ENCODE data around the gene EFCC1. TPM values are rescaled to one million over a fixed set of nuclear protein-coding genes. Genes with fewer than 3 reads are reported as not detected.

Gene EFCC1
- total RNA-seq, 4 donors from 2014 or later, result 0.19 to 2.9 (median 0.48) TPM

- no peak for DNase-seq
- Histone ChIP-seq H3K4me3 (no peak overlapping the region), H3K36me3 (no peaks in the 10 kb centered on the region), H3K9me3 (no peaks in the 10 kb centered on the region), H3K27ac (no peak overlapping the region), H3K4me1 (peaks cover 10 to 42% (median 16%) of the 10 kb centered on the region in 3 donors), H3K27me3 (no peaks in the 10 kb centered on the region)
- intact Hi-C loops (cut with DNase I), result no loop called here
- 60 to 68% methylated on average over 4 to 6 of the region's 9 CpGs for WGBS, 2 donors
- no peak for TF ChIP-seq CTCF (IDR thresholded peaks at IDR 0.05)
- no peak for TF ChIP-seq POLR2A (IDR thresholded peaks at IDR 0.05)
These were observed 55.5 kb downstream of the EFCC1 start for GRCh38 chr3:129056451-129057173.

- H3K27ac ChIP-seq, result no peak overlapping the region
- intact Hi-C loops (cut with DNase I), result no loop called here
- WGBS, 2 donors, result 86 to 89% methylated on average over 4 of the region's 4 CpGs
These were observed 56.1 kb downstream of the EFCC1 start for GRCh38 chr3:129057249-129057648.

GRCh38 chr3:129058441-129059200 lies 57.5 kb downstream of the EFCC1 start:
- 18 to 38% methylated on average over 4 of the region's 4 CpGs for WGBS, 2 donors
- DNase-seq, result no peak
- H3K27ac ChIP-seq, result no peak overlapping the region

More at GRCh38 chr3:129057249-129057648, 56.1 kb downstream of the EFCC1 start:
- DNase-seq, result no peak
- H3K4me3 ChIP-seq, result no peak overlapping the region
- no peaks in the 10 kb centered on the region for H3K27me3 ChIP-seq
- no peaks in the 10 kb centered on the region for H3K9me3 ChIP-seq
- no peaks in the 10 kb centered on the region for H3K36me3 ChIP-seq
- TF ChIP-seq POLR2A (IDR thresholded peaks at IDR 0.05) (no peak), CTCF (IDR thresholded peaks at IDR 0.05) (no peak)
- peaks cover 10 to 35% (median 10%) of the 10 kb centered on the region in 3 donors for H3K4me1 ChIP-seq

GRCh38 chr3:129059311-129059958 lies 58.3 kb downstream of the EFCC1 start:
- peaks cover 0 to 24% (median 9%) of the 10 kb centered on the region in 3 donors for H3K4me1 ChIP-seq
- H3K27me3 ChIP-seq, result no peaks in the 10 kb centered on the region
- no peaks in the 10 kb centered on the region for H3K36me3 ChIP-seq
- H3K9me3 ChIP-seq, result no peaks in the 10 kb centered on the region
- 83 to 84% methylated on average over 8 to 9 of the region's 11 CpGs for WGBS, 2 donors
- H3K27ac ChIP-seq, result peak overlapping the region in 2 of 4 donors; percentile 21 to 39
- DNase-seq, result no peak
- no peak overlapping the region for H3K4me3 ChIP-seq
- TF ChIP-seq POLR2A (IDR thresholded peaks at IDR 0.05) (no peak), CTCF (IDR thresholded peaks at IDR 0.05) (no peak)
- intact Hi-C loops (cut with DNase I), result no loop called here

More at GRCh38 chr3:129058441-129059200, 57.5 kb downstream of the EFCC1 start:
- Histone ChIP-seq H3K27me3 (no peaks in the 10 kb centered on the region), H3K9me3 (no peaks in the 10 kb centered on the region), H3K36me3 (no peaks in the 10 kb centered on the region), H3K4me3 (no peak overlapping the region), H3K4me1 (peaks cover 4 to 22% (median 9%) of the 10 kb centered on the region in 3 donors)
- intact Hi-C loops (cut with DNase I), result no loop called here
- TF ChIP-seq POLR2A (IDR thresholded peaks at IDR 0.05) (no peak), CTCF (IDR thresholded peaks at IDR 0.05) (no peak)

All from esophagus squamous epithelium (tissue), 5 donors.